GF-D8 (cell line): ENCODE measurements around the gene SCLY.
"Not testable (repeated sequence)": the region's sequence is repeated elsewhere in the genome, so short reads cannot be mapped to it uniquely, and the experiment has no call there.

Experiments used
- DNase-seq: peaks from one replicate; lab custom pipeline; 2025; lab: John Stamatoyannopoulos, UW

Gene SCLY

GRCh38 chr2:238040918-238041317 is 19.9 kb upstream of the SCLY start:
- DNase-seq: no peak

DNA sequence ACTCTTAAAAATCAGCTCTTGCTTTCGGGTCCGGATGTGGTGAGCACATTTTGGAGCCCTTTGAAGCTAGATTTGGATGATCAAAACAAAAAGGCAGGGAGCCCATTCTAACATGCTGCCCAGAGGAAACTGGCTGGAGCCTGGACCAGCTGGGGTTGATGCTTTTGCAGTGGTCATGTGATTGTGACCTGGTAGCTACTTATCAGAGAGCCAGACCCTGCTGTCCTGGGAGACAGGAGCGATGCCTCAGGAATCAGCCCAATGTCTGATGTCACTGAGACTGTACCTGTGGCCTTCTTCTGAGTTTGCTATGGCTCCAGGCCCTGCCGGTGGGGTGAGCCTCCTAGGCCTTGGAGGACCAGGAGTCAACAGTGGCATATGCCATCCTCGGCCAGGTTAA is 18.7 kb upstream of the SCLY start:
- no peak for DNase-seq

DNA sequence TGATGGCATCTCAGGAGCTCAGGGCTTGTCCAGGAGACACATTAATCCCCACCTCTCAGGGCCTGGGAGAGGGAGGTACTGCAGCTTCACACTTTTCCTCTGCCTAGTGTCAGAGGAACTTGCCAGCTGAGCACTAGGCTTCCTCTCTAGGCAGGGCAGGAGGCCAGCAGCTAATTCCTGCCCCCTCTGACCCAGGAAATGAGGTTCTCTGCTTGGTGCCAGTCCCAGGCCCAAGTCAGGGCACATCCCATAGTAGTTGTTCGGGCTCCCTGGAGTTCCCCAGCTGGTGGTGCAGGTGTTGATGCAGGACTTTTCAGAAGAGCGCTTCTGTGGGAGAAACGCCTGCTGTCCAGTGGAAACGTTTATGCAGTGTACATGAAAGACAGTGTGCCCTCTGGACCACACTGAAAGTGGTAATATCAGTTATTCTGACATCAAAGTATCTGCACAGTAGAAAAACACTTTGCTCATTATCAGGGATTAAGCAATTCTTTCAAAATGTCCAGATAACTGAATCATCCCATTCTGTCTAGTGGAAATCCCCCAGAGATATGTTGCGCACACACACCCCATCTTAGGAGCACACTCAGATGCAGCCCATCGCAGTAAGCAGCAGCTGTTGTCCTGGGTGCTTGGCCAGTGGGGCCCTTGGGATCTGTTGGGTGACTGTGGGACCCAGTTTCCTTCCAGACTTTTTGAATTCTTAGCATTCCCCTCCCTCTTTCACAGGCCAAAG is 17.8 kb upstream of the SCLY start:
- DNase-seq: no peak

- no peak for DNase-seq
These were observed 16.9 kb upstream of the SCLY start for GRCh38 chr2:238043851-238044250.

- no peak for DNase-seq
These were observed 15.2 kb upstream of the SCLY start for GRCh38 chr2:238045575-238045974.

- DNase-seq: no peak
These were observed 14.0 kb upstream of the SCLY start for GRCh38 chr2:238046725-238047270.

GRCh38 chr2:238053191-238053776 is 7.5 kb upstream of the SCLY start:
- no peak for DNase-seq

GRCh38 chr2:238055841-238056240 is 5.0 kb upstream of the SCLY start:
- DNase-seq: peak; percentile 30

GRCh38 chr2:238057696-238058575 is 2.9 kb upstream of the SCLY start:
- DNase-seq: not testable (repeated sequence)

GRCh38 chr2:238059505-238059904 is 1.3 kb upstream of the SCLY start:
- DNase-seq: no peak

- no peak for DNase-seq
These were observed 682 bp upstream of the SCLY start for GRCh38 chr2:238060096-238060541.

DNA sequence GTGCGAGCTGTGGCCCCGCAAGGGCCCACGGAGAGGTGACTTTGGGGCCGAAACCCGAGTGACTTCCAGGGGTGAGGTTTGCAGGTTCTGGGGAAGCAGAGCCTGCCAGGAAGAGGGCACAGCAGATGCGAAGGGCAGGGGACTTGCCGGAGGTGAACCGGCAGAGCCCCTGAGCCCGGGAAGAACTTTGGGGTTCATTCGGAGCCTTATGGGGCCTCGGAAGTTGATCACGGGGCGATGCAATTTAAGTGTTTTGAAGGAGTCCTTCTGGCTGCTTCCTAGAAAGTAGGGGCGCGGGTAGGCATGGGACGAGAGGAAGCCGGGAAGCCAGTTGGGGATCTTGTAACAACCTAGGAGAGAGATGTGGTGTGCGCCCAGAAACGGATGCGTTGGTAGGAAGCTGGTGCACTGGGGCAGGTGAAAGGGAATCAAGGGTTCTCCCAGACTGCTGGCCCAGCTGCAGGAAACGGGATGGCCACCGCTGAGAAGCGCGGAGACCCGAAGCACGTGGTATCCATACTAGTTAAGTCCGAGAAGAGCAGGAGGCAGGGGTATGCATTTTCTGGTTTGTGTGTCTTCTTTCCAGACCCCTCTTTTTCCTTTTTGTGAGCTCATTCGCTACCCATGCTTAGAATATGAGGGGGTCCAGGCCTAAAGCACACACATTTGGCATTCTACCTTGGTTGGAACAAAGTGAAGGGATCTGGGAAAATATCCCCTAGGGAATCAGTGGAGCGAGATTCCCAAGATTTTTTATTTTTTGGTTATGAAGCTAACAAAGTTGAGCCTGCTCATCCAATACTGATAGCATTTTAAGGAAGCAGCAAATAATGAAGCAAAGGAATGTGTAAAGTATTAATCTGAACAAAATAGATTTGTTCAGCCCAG is 758 bp downstream of the SCLY start:
- no peak for DNase-seq

DNA sequence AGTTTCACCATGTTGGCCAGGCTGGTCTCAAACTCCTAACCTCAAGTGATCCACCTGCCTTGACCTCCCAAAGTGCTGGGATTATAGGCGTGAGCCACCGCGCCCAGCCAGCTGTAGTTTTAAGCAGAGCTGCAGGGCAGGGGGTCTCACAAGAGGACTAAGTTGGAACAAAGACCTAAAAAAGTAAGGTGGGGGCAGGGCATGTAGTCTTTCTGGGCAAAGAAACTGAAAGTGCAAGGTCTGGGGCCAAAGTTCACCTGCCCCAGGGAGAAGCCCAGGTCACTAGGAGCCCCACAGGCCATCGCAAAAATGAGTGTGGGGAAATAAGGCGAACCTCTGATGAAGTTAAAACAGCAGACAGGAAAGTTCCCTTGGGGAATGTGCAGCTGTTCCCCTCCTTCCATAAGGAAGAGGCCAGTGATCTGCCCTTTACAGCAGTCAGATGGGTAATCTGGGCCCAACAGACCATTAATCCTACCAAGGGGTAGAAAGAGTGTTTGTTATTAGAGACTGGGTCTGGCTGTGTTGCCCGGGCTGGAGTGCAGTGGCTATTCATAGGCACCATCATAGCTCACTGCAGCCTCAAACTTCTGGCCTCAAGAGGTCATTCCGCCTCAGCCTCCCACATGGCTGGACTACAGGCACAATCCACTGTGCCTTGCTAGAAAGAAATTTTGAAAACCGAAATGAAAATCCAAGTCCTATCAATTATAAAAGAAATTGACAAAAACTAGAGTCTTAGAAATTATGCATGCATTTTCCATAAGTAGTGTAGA is 2.8 kb downstream of the SCLY start:
- no peak for DNase-seq

DNA sequence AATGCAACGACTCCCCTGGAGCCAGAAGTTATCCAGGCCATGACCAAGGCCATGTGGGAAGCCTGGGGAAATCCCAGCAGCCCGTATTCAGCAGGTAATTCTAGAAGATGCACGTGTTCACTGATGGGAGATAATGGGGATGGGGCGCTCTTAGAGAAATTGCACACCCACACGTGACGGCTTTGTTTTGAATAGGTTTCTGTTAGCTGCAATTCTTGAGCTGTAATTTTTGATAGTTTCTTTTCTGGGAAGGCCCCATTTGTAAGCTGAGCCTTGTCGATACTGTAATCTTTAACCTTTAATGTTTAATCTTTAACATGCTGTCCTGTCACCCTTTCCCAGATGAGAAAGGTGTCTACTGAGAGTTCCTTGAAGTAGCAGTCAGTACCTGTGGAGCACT is 3.6 kb downstream of the SCLY start:
- DNase-seq: no peak

DNA sequence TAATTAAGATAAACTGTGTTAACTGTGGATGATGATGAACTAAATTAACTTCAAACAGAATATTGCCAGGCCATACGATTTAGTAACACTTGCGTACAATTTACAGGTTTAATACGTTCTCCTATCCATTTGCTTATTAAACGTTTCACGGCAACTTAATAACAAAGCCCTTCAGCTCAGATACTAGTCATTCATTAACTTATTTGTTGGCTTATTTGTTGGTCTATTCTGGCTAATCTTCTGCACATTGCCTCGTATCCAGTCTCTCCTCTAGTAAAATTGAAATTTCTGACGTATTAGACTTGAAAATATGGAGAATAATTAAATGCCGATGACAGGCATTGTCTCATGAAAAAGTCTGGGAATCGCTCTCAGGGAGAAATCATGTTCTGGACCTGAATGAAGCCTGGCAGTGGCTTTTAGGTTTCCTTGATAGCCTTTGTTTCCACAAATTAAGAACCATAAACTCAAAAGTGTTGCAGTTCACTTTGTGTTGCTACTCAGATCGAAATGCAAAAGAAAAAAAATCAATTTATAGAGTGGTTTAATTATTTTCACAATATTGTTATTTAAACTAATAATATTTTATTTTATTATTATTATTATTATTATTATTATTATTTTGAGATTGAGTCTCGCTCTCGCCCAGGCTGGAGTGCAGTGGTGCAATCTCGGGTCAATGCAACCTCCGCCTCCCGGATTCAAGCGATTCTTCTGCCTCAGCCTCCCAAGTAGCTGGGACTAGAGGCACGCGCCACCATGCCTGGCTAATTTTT is 4.5 kb downstream of the SCLY start:
- DNase-seq: no peak

DNA sequence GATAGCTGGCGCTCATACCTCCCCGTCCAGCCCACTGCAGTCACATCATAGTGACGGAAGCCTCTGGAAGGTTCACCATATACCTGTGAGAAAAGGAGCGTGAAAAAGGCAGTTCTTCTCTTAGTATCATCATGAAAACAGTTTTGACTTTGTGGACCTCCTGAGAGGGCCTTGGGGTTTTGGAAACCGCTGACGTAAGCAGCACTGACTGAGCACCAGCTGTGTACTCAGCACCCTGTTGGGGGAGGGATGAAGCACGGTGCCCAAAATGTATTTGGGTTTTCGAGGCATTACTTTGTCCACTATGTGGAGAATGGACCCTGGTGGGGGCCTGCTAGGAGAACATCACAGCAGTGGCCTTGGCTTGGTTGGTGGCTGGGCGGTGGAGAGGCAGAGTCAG is 5.4 kb downstream of the SCLY start:
- no peak for DNase-seq

DNA sequence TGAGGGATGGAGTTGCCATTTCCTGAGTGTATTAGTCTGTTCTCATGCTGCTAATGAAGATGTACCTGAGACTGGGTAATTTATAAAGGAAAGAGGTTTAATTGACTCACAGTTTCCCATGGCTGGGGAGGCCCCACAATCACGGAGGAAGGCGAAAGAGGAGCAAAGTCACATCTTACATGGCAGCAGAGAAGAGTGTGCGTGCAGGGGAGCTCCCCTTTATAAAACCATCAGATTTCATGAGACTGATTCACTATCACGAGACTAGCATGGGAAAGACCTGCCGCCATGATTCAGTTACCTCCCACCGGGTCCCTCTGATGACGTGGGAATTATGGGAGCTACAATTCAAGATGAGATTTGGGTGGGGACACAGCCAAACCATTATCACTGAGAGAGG is 5.9 kb downstream of the SCLY start:
- not testable (repeated sequence) for DNase-seq

GRCh38 chr2:238067939-238068338 is 7.1 kb downstream of the SCLY start:
- no peak for DNase-seq

GRCh38 chr2:238069021-238069709 is 8.4 kb downstream of the SCLY start:
- no peak for DNase-seq
